Superior temporal gyrus (tissue), 1 donor: ENCODE data around the gene TFPI.

ENCODE experiments used
- DNase-seq: peaks from one replicate; pipeline ENCODE4 v3.0.0-alpha.2; 2016; ENCODE audit errors: extremely low spot score

The TFPI gene

GRCh38 chr2:187504312-187504921 is 49.8 kb downstream of the TFPI start:
- DNase-seq: no peak

GRCh38 chr2:187503700-187504099 is 50.5 kb downstream of the TFPI start:
- DNase-seq: no peak

- no peak for DNase-seq
Observed at GRCh38 chr2:187502467-187502866, 51.8 kb downstream of the TFPI start.

- DNase-seq: no peak
Observed at GRCh38 chr2:187500585-187501359, 53.5 kb downstream of the TFPI start.

GRCh38 chr2:187499941-187500532 is 54.2 kb downstream of the TFPI start:
- peak; percentile 87 for DNase-seq

- peak; percentile 54 for DNase-seq
Observed at GRCh38 chr2:187497858-187498463, 56.3 kb downstream of the TFPI start.

GRCh38 chr2:187497140-187497539 is 57.1 kb downstream of the TFPI start:
- DNase-seq: no peak

- DNase-seq: no peak
Observed at GRCh38 chr2:187495324-187495723, 58.9 kb downstream of the TFPI start.

- no peak for DNase-seq
Observed at GRCh38 chr2:187493877-187494568, 60.2 kb downstream of the TFPI start.

GRCh38 chr2:187493180-187493579 is 61.1 kb downstream of the TFPI start:
- no peak for DNase-seq

GRCh38 chr2:187486241-187486640 is 68.0 kb downstream of the TFPI start:
- no peak for DNase-seq

- no peak for DNase-seq
Observed at GRCh38 chr2:187485523-187485922, 68.7 kb downstream of the TFPI start.

GRCh38 chr2:187483537-187483936 is 70.7 kb downstream of the TFPI start:
- no peak for DNase-seq

- DNase-seq: no peak
Observed at GRCh38 chr2:187482796-187483195, 71.4 kb downstream of the TFPI start.

- no peak for DNase-seq
Observed at GRCh38 chr2:187481543-187481942, 72.7 kb downstream of the TFPI start.

GRCh38 chr2:187478719-187479118 is 75.5 kb downstream of the TFPI start:
- DNase-seq: no peak

- DNase-seq: no peak
Observed at GRCh38 chr2:187477051-187477450, 77.2 kb downstream of the TFPI start.

GRCh38 chr2:187475499-187476248 is 78.6 kb downstream of the TFPI start:
- no peak for DNase-seq

GRCh38 chr2:187470698-187471097 is 83.5 kb downstream of the TFPI start:
- DNase-seq: no peak

GRCh38 chr2:187469538-187469937 is 84.7 kb downstream of the TFPI start:
- no peak for DNase-seq

- no peak for DNase-seq
Observed at GRCh38 chr2:187468262-187468661, 86.0 kb downstream of the TFPI start.
